GM12878 (cell line): Measurements from ENCODE around the gene PRUNE2. TPM values are rescaled to one million over a fixed set of nuclear protein-coding genes. Genes with fewer than 3 reads are reported as not detected.

Experiments used
- ATAC-seq: fragments of 200-7000 bp; cut with Tn5 transposase; 3 replicates; pipeline ENCODE4 v1.9.1; 2020; ENCODE audit warnings: mild to moderate bottlenecking, moderate library complexity
- BruUV-seq: library from RNA; stranded (reverse); fragments of 400-500 nt; replicated peaks from 2 replicates; lab custom pipeline; 2021; lab: Mats Ljungman, UMichigan
- CTCF ChIA-PET: fragments of 300-600 bp; sonication (Branson Sonifier 250); formaldehyde crosslinking; extraction: SDS; loops from one replicate; lab custom pipeline; 2021; ENCODE audit warnings: inconsistent platforms; lab: Yijun Ruan, JAX
- POLR2A ChIA-PET: fragments of 350-600 bp; formaldehyde crosslinking; extraction: SDS; loops from one replicate; lab custom pipeline; 2021; ENCODE audit warnings: inconsistent platforms; lab: Charles Lee
- RAD21 ChIA-PET: fragments of 300-600 bp; sonication (Branson Sonifier 250); formaldehyde crosslinking; loops from one replicate; lab custom pipeline; 2023; ENCODE audit warnings: antibody characterized with exemption; ENCODE audit not compliant: unreplicated experiment; lab: Charles Lee
- SMC1A ChIA-PET: fragments of 300-600 bp; sonication (Branson Sonifier 250); formaldehyde crosslinking; loops from one replicate; lab custom pipeline; 2023; ENCODE audit not compliant: unreplicated experiment, uncharacterized antibody; lab: Charles Lee
- DNase-seq: peaks from one replicate; pipeline ENCODE4 v3.0.0-alpha.2; 2011; ENCODE audit warnings: low read depth, low spot score
- FAIRE-seq: peaks from 3 replicates; lab custom pipeline; 2011; peaks lifted over from hg19 to GRCh38; lab: Jason Lieb, UNC
- H2AFZ ChIP-seq: 2 replicates; pipeline ENCODE4 v1.6.0; 2011; ENCODE audit warnings: low read depth, low read length, control low read depth; ENCODE audit not compliant: control insufficient read depth
- H3K27ac ChIP-seq: 2 replicates; pipeline ENCODE4 v1.5.1; 2011; ENCODE audit warnings: control low read depth; ENCODE audit not compliant: control insufficient read depth, insufficient read depth
- H3K27me3 ChIP-seq, 2 experiments: replicated peaks in 1 of 2; 2 replicates each; pipeline versions ENCODE4 v1.6.0 to v1.6.1; 2011; ENCODE audit warnings: low read length in 1 of 2; ENCODE audit not compliant: control insufficient read depth in 2 of 2, insufficient read depth in 2 of 2
- H3K36me3 ChIP-seq, 2 experiments: 2 replicates each; pipeline ENCODE4 v1.5.1; 2011; ENCODE audit warnings: low read length in 1 of 2; ENCODE audit not compliant: control insufficient read depth in 2 of 2, insufficient read depth in 2 of 2
- H3K4me1 ChIP-seq: 2 replicates; pipeline ENCODE4 v1.6.1; 2011; ENCODE audit warnings: mild to moderate bottlenecking, low read length, moderate library complexity, mixed read lengths; ENCODE audit not compliant: control insufficient read depth, insufficient read depth
- H3K4me2 ChIP-seq: 2 replicates; pipeline ENCODE4 v1.6.0; 2011; ENCODE audit warnings: control low read depth; ENCODE audit not compliant: control insufficient read depth, insufficient read depth
- H3K4me3 ChIP-seq: fragments of 200-600 bp; sonication (generic); 2 replicates; pipeline ENCODE4 v1.5.1; 2016
- H3K79me2 ChIP-seq: 2 replicates; pipeline ENCODE4 v1.6.0; 2011; ENCODE audit warnings: low read length; ENCODE audit not compliant: control insufficient read depth, insufficient read depth
- H3K9ac ChIP-seq: 2 replicates; pipeline ENCODE4 v1.8.0; 2011; ENCODE audit warnings: low read length, control low read depth, mixed read lengths; ENCODE audit not compliant: control insufficient read depth, insufficient read depth
- H3K9me3 ChIP-seq: replicated peaks from 3 replicates; pipeline ENCODE4 v1.5.1; 2011; ENCODE audit warnings: mild to moderate bottlenecking, low read length; ENCODE audit not compliant: control insufficient read depth, insufficient read depth
- H4K20me1 ChIP-seq: 2 replicates; pipeline ENCODE4 v1.6.0; 2011; ENCODE audit not compliant: control insufficient read depth, insufficient read depth
- BHLHE40 ChIP-seq, 2 experiments: fragments of 450-650 bp in 1 of 2; IDR thresholded peaks; 2 replicates each; pipeline ENCODE4 v1.6.1; 2011 to 2017; ENCODE audit warnings: low read depth in 2 of 2, borderline replicate concordance in 1 of 2, improper control_type of control experiment in 1 of 2, low read length in 1 of 2, mild to moderate bottlenecking in 1 of 2
- BRCA1 ChIP-seq: IDR thresholded peaks from 2 replicates; pipeline ENCODE4 v1.6.1; 2011; ENCODE audit warnings: low read depth, low read length, improper control_type of control experiment
- CBX5 ChIP-seq: sonication (generic); IDR thresholded peaks from 2 replicates; pipeline ENCODE4 v1.6.1; 2016; ENCODE audit warnings: low read depth, moderate library complexity, mild to moderate bottlenecking, inconsistent platforms
- CREB1 ChIP-seq: IDR thresholded peaks from 2 replicates; pipeline ENCODE4 v1.6.1; 2012; ENCODE audit warnings: low read depth, mild to moderate bottlenecking, inconsistent platforms
- ETV6 ChIP-seq, 2 experiments: fragments of 450-650 bp in 1 of 2; IDR thresholded peaks in 1 of 2; conservative IDR thresholded peaks in 1 of 2; 2 replicates each; pipeline ENCODE4 v1.6.1; 2014; ENCODE audit warnings: antibody characterized with exemption in 1 of 2, borderline replicate concordance in 1 of 2, low read depth in 1 of 2, mild to moderate bottlenecking in 1 of 2, moderate library complexity in 1 of 2
- IKZF2 ChIP-seq, 2 experiments: fragments of 450-650 bp; IDR thresholded peaks; 2 replicates each; pipeline ENCODE4 v1.6.1; 2017; ENCODE audit warnings: mild to moderate bottlenecking in 2 of 2, moderate library complexity in 2 of 2
- JUNB ChIP-seq: IDR thresholded peaks from 2 replicates; pipeline ENCODE4 v1.6.1; 2016; ENCODE audit warnings: antibody characterized with exemption, mild to moderate bottlenecking
- KDM1A ChIP-seq: fragments of 200-600 bp; sonication (generic); IDR thresholded peaks from 2 replicates; pipeline ENCODE4 v1.6.1; 2016; ENCODE audit warnings: borderline replicate concordance
- PML ChIP-seq: IDR thresholded peaks from 2 replicates; pipeline ENCODE4 v1.6.1; 2012; ENCODE audit warnings: low read length, inconsistent platforms
- POLR2AphosphoS5 ChIP-seq: IDR thresholded peaks from 2 replicates; pipeline ENCODE4 v1.6.1; 2011; ENCODE audit warnings: mild to moderate bottlenecking, low read length, inconsistent platforms
- RBBP5 ChIP-seq: fragments of 200-600 bp; sonication (generic); conservative IDR thresholded peaks from 2 replicates; pipeline ENCODE4 v1.6.1; 2016
- SUPT20H ChIP-seq: IDR thresholded peaks from 2 replicates; pipeline ENCODE4 v1.6.1; 2011; ENCODE audit warnings: low read depth, mild to moderate bottlenecking, low read length, moderate library complexity, borderline replicate concordance; ENCODE audit not compliant: control insufficient read depth
- TAF1 ChIP-seq: IDR thresholded peaks from 2 replicates; pipeline ENCODE4 v1.6.1; 2011; ENCODE audit warnings: mild to moderate bottlenecking, low read depth, low read length, borderline replicate concordance
- WGBS: methylation state at CpG from one replicate; pipeline ENCODE4 v1.1.6; 2016; ENCODE audit warnings: low lambda C conversion rate; ENCODE audit not compliant: insufficient replicate concordance, insufficient coverage; ENCODE audit errors: missing lambda C conversion rate; 5-methylcytosine and 5-hydroxymethylcytosine counted together
- in situ Hi-C: fragments of 300-500 bp; cut with MboI; formaldehyde crosslinking; loops from 9 replicates; pipeline ENCODE4 v1.14.3; 2018; ENCODE audit warnings: mixed read lengths
- intact Hi-C: fragments of 100-400 bp; cut with micrococcal nuclease; formaldehyde crosslinking; loops from one replicate; pipeline ENCODE4 v1.14.2; 2022; ENCODE audit not compliant: unreplicated experiment
- polyA plus RNA-seq, 11 experiments: library from polyadenylated mRNA; depleted of rRNA in 4 of 11; unstranded in 6 of 11; stranded (reverse) in 5 of 11; fragments of >200 nt; fragmentation: Nextera tagmentation in 4 of 11; fragmentation: Illumina TruSeq in 1 of 11; extraction: Ambion mirVana in 4 of 11; extraction: Trizol in 1 of 11; gene quantifications; 1 replicate in 1 of 11; 2 replicates in 10 of 11; pipeline versions ENCODE4 v1.2.1 to v1.2.3, GENCODE V29; 2011 to 2016; ENCODE audit warnings: inconsistent platforms in 2 of 11, missing spikeins in 2 of 11, low read depth in 1 of 11
- total RNA-seq, 4 experiments: library from RNA; depleted of rRNA in 3 of 4; stranded (reverse); fragments of >200 nt in 3 of 4; fragmentation: Illumina TruSeq in 1 of 4; extraction: Trizol in 1 of 4; gene quantifications; 2 replicates each; pipeline versions ENCODE4 v1.2.1 to v1.2.3, GENCODE V29; 2013 to 2021

The PRUNE2 gene
- total and polyA plus RNA-seq, 10 of the 15 experiments (the other 5 are each of a cell fraction or from before 2014, with no cell fraction given), result 0.07 to 0.63 (median 0.25) TPM

- TF ChIP-seq BHLHE40 (IDR thresholded peaks at IDR 0.05; ENCODE audit: borderline replicate concordance in 1 of 2, low read depth in 2 of 2, low read length in 1 of 2), result no peak
Measured at GRCh38 chr9:76729116-76729515, 176.8 kb downstream of the PRUNE2 start (continued).

GRCh38 chr9:76725885-76726284 is 180.0 kb downstream of the PRUNE2 start:
- Histone ChIP-seq H3K36me3 (no peaks in the 10 kb centered on the region), H3K4me2 (no peak overlapping the region), H3K4me1 (no peaks in the 10 kb centered on the region), H3K4me3 (no peak overlapping the region), H3K9ac (no peak overlapping the region), H2AFZ (no peak overlapping the region), H3K9me3 (no peaks in the 10 kb centered on the region), H3K27me3 (peaks cover 0 to 3% of the 10 kb centered on the region in 2 experiments; a peak in 1 of 4 replicates), H3K79me2 (no peaks in the 10 kb centered on the region), H4K20me1 (no peaks in the 10 kb centered on the region), H3K27ac (no peak overlapping the region)
- SMC1A ChIA-PET, result no interaction called here
- ATAC-seq (no peak), FAIRE-seq (no peak), DNase-seq (no peak)
- POLR2A ChIA-PET, result no interaction called here
- intact Hi-C loops, result no loop called here
- in situ Hi-C loops, result no loop called here
- no peak for TF ChIP-seq POLR2AphosphoS5
- no peak for TF ChIP-seq TAF1
- BruUV-seq, result no TSS peak
- RAD21 ChIA-PET, result no interaction called here
- WGBS, result 4% methylated on average over 6 of the region's 6 CpGs
- CTCF ChIA-PET, result no interaction called here

GRCh38 chr9:76725011-76725546 is 180.8 kb downstream of the PRUNE2 start:
- Histone ChIP-seq H3K4me3 (no peak overlapping the region), H3K79me2 (no peaks in the 10 kb centered on the region), H3K9ac (no peak overlapping the region), H2AFZ (no peak overlapping the region), H3K4me2 (no peak overlapping the region), H3K9me3 (no peaks in the 10 kb centered on the region), H3K27me3 (peaks cover 0 to 3% of the 10 kb centered on the region in 2 experiments; a peak in 1 of 4 replicates), H3K4me1 (no peaks in the 10 kb centered on the region), H3K27ac (no peak overlapping the region), H3K36me3 (no peaks in the 10 kb centered on the region), H4K20me1 (no peaks in the 10 kb centered on the region)
- 1% methylated on average over 4 of the region's 4 CpGs for WGBS
- TF ChIP-seq CREB1 (no peak), SUPT20H (no peak), RBBP5 (no peak), ETV6 (conservative IDR thresholded peaks at IDR 0.05 in 1 of 2, IDR thresholded peaks at IDR 0.05 in 1 of 2; ENCODE audit: borderline replicate concordance in 1 of 2, low read depth in 1 of 2) (no peak), PML (no peak), KDM1A (no peak), CBX5 (no peak), JUNB (no peak), BRCA1 (no peak), IKZF2 (IDR thresholded peaks at IDR 0.05) (no peak)
- intact Hi-C loops (no loop called here), in situ Hi-C loops (no loop called here)
- ChIA-PET SMC1A (no interaction called here), CTCF (no interaction called here), RAD21 (no interaction called here), POLR2A (no interaction called here)
- no peak for DNase-seq
- FAIRE-seq, result no peak
- BruUV-seq, result no TSS peak
- ATAC-seq, result no peak
